Nephron progenitor cell (in vitro differentiated cells): ENCODE measurements around the gene FADS1.

Experiments
- DNase-seq: peaks from one replicate; pipeline ENCODE4 v3.0.0; 2021
- H3K27ac Mint-ChIP-seq: 2 replicates; pipeline ENCODE4 v1.8.0; 2021; ENCODE audit warnings: mild to moderate bottlenecking, moderate library complexity, mixed read lengths
- H3K27me3 Mint-ChIP-seq: 2 replicates; pipeline ENCODE4 v1.8.0; 2021; ENCODE audit warnings: mild to moderate bottlenecking, low read depth, mixed read lengths; ENCODE audit not compliant: poor library complexity
- H3K36me3 Mint-ChIP-seq: 2 replicates; pipeline ENCODE4 v1.8.0; 2021; ENCODE audit warnings: low read depth, mixed read lengths
- H3K4me1 Mint-ChIP-seq: 2 replicates; pipeline ENCODE4 v1.8.0; 2021; ENCODE audit warnings: mixed read lengths
- H3K4me3 Mint-ChIP-seq: 2 replicates; pipeline ENCODE4 v1.8.0; 2021; ENCODE audit warnings: mild to moderate bottlenecking, moderate library complexity, mixed read lengths
- H3K9me3 Mint-ChIP-seq: 2 replicates; pipeline ENCODE4 v1.8.0; 2021; ENCODE audit warnings: mild to moderate bottlenecking, moderate library complexity, mixed read lengths
- TF ChIP-seq, protein P1 (sequence below): fragments of 200-600 bp; sonication (generic); IDR thresholded peaks from 2 replicates; pipeline ENCODE4 v1.5.0; 2021; ENCODE audit warnings: antibody characterized with exemption

FADS1 gene

DNA sequence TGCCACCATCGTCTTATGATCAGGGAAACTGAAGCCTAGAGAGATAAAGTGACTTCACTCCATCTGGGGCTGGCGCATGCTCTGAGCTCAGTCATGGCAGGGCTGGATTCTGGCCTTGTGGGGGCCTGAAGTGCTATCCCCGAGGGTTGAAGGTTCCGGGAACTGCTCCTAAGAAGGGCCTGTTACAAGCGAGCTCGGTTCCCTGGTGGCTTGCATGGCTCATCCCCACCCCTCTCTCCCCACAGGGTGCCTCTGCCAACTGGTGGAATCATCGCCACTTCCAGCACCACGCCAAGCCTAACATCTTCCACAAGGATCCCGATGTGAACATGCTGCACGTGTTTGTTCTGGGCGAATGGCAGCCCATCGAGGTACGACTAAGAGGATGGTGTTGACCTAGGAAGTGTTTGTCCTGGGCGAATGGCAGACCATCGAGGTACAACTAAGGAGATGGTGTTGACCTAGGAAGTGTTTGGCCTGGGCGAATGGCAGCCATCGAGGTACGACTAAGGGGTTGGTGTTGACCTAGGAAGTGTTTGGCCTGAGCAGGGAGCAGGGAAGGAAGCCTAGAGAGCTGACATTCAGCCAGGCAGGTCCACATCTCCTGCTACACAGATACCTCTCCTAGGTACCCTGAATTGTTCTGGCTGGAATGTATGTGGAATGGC is 31.2 kb upstream of the FADS1 start:
- Mint-ChIP-seq H3K4me3 (no peak overlapping the region), H3K4me1 (peaks cover 16% of the 10 kb centered on the region), H3K36me3 (peaks cover 89% of the 10 kb centered on the region), H3K27ac (peak overlapping the region; percentile 90), H3K27me3 (no peaks in the 10 kb centered on the region), H3K9me3 (no peaks in the 10 kb centered on the region)
- TF ChIP-seq, protein P1, sequence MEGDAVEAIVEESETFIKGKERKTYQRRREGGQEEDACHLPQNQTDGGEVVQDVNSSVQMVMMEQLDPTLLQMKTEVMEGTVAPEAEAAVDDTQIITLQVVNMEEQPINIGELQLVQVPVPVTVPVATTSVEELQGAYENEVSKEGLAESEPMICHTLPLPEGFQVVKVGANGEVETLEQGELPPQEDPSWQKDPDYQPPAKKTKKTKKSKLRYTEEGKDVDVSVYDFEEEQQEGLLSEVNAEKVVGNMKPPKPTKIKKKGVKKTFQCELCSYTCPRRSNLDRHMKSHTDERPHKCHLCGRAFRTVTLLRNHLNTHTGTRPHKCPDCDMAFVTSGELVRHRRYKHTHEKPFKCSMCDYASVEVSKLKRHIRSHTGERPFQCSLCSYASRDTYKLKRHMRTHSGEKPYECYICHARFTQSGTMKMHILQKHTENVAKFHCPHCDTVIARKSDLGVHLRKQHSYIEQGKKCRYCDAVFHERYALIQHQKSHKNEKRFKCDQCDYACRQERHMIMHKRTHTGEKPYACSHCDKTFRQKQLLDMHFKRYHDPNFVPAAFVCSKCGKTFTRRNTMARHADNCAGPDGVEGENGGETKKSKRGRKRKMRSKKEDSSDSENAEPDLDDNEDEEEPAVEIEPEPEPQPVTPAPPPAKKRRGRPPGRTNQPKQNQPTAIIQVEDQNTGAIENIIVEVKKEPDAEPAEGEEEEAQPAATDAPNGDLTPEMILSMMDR, result no peak
- DNase-seq, result no peak

GRCh38 chr11:61846362-61847020 is 29.7 kb upstream of the FADS1 start:
- H3K36me3 Mint-ChIP-seq, result peaks cover 88% of the 10 kb centered on the region
- H3K4me3 Mint-ChIP-seq, result no peak overlapping the region
- H3K4me1 Mint-ChIP-seq, result peaks cover 16% of the 10 kb centered on the region
- H3K9me3 Mint-ChIP-seq, result no peaks in the 10 kb centered on the region
- TF ChIP-seq, protein P1, result no peak
- H3K27me3 Mint-ChIP-seq, result no peaks in the 10 kb centered on the region
- peak overlapping the region; percentile 99 for H3K27ac Mint-ChIP-seq
- no peak for DNase-seq

- H3K36me3 Mint-ChIP-seq, result peaks cover 88% of the 10 kb centered on the region
- no peak overlapping the region for H3K4me3 Mint-ChIP-seq
- no peaks in the 10 kb centered on the region for H3K27me3 Mint-ChIP-seq
- TF ChIP-seq, protein P1, result no peak
- no peaks in the 10 kb centered on the region for H3K9me3 Mint-ChIP-seq
- peaks cover 16% of the 10 kb centered on the region for H3K4me1 Mint-ChIP-seq
- H3K27ac Mint-ChIP-seq, result no peak overlapping the region
- no peak for DNase-seq
Measured at GRCh38 chr11:61844909-61845565, 28.2 kb upstream of the FADS1 start.

DNA sequence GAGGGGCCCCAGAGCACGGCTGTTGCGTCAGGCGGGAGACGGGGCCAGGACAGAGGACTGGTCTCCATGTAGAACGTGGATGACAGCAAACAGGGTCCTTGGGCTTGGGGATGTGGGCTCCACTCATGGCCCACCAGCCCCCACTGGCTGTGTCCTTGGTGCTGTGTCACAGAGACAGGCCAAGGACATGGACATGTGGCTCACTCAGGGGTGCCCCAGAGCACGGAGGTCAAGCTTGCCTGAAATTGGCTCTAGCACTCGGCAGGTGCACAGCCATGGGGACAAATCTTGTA is 25.7 kb upstream of the FADS1 start:
- no peak for DNase-seq
- Mint-ChIP-seq H3K36me3 (peaks cover 89% of the 10 kb centered on the region), H3K27me3 (no peaks in the 10 kb centered on the region), H3K9me3 (no peaks in the 10 kb centered on the region), H3K4me3 (no peak overlapping the region), H3K27ac (no peak overlapping the region), H3K4me1 (peaks cover 16% of the 10 kb centered on the region)
- TF ChIP-seq, protein P1, result no peak

GRCh38 chr11:61841636-61842527 is 25.1 kb upstream of the FADS1 start:
- Mint-ChIP-seq H3K4me3 (no peak overlapping the region), H3K9me3 (no peaks in the 10 kb centered on the region), H3K4me1 (peaks cover 16% of the 10 kb centered on the region), H3K27ac (no peak overlapping the region), H3K27me3 (no peaks in the 10 kb centered on the region), H3K36me3 (peaks cover 83% of the 10 kb centered on the region)
- DNase-seq, result no peak
- TF ChIP-seq, protein P1, result no peak
